SK-N-SH treated with all-trans-retinoic acid at 6 μM for 48 hours (cell line): Measurements from ENCODE around the gene ZNF254.
"Not testable (repeated sequence)": the region's sequence is repeated elsewhere in the genome, so short reads cannot be mapped to it uniquely, and the experiment has no call there.

ENCODE experiments used
- CREB5 ChIP-seq: fragments of 250-450 bp; sonication (Bioruptor Pico); IDR thresholded peaks from 2 replicates; pipeline ENCODE4 v1.5.1; 2020; ENCODE audit warnings: low read depth, mild to moderate bottlenecking, moderate library complexity
- CSRNP3 ChIP-seq: fragments of 250-450 bp; sonication (Bioruptor Pico); IDR thresholded peaks from 2 replicates; pipeline ENCODE4 v1.5.1; 2021; ENCODE audit warnings: mild to moderate bottlenecking, moderate library complexity
- ISL1 ChIP-seq: fragments of 250-450 bp; sonication (Bioruptor Pico); IDR thresholded peaks from 2 replicates; pipeline ENCODE4 v2.1.2; 2022; ENCODE audit warnings: mild to moderate bottlenecking, moderate library complexity
- PATZ1 ChIP-seq: fragments of 250-450 bp; sonication (Bioruptor Pico); IDR thresholded peaks from 2 replicates; pipeline ENCODE4 v1.8.0; 2020; ENCODE audit warnings: mild to moderate bottlenecking, moderate library complexity, borderline replicate concordance
- RARB ChIP-seq: fragments of 250-450 bp; sonication (Bioruptor Pico); IDR thresholded peaks from 2 replicates; pipeline ENCODE4 v1.8.0; 2021; ENCODE audit warnings: mild to moderate bottlenecking, moderate library complexity
- TF ChIP-seq, protein P1 (sequence below): fragments of 250-450 bp; sonication (Bioruptor Pico); IDR thresholded peaks from 2 replicates; pipeline ENCODE4 v1.5.0; 2020; ENCODE audit warnings: mild to moderate bottlenecking, moderate library complexity

DNA sequence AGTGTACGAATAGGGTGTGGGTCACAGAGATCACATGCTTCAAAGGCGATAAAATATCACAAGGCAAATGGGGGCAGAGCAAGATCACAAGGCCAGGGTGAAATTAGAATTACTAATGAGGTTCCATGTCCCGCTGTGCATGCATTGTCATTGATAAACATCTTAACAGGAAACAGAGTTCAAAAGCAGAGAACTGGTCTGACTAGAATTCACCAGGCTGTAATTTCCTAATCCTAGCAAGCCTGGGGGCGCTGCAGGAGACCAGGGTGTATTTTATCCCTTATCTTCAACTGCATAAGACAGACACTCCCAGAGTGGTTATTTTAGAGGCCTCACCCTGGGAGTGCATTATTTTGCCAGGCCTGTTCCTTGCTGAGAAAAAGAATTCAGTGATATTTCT, 11.5 kb upstream of the ZNF254 start:
- not testable (repeated sequence) for TF ChIP-seq RARB (CRISPR knock-in tag); CSRNP3 (CRISPR knock-in tag); CREB5 (CRISPR knock-in tag); PATZ1; ISL1 (CRISPR knock-in tag)
- TF ChIP-seq, protein P1, sequence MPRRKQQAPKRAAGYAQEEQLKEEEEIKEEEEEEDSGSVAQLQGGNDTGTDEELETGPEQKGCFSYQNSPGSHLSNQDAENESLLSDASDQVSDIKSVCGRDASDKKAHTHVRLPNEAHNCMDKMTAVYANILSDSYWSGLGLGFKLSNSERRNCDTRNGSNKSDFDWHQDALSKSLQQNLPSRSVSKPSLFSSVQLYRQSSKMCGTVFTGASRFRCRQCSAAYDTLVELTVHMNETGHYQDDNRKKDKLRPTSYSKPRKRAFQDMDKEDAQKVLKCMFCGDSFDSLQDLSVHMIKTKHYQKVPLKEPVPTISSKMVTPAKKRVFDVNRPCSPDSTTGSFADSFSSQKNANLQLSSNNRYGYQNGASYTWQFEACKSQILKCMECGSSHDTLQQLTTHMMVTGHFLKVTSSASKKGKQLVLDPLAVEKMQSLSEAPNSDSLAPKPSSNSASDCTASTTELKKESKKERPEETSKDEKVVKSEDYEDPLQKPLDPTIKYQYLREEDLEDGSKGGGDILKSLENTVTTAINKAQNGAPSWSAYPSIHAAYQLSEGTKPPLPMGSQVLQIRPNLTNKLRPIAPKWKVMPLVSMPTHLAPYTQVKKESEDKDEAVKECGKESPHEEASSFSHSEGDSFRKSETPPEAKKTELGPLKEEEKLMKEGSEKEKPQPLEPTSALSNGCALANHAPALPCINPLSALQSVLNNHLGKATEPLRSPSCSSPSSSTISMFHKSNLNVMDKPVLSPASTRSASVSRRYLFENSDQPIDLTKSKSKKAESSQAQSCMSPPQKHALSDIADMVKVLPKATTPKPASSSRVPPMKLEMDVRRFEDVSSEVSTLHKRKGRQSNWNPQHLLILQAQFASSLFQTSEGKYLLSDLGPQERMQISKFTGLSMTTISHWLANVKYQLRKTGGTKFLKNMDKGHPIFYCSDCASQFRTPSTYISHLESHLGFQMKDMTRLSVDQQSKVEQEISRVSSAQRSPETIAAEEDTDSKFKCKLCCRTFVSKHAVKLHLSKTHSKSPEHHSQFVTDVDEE (CRISPR knock-in tag) = not testable (repeated sequence)
